GM12878 (cell line): ENCODE measurements around the gene DZANK1. TPM values are rescaled to one million over a fixed set of nuclear protein-coding genes. Genes with fewer than 3 reads are reported as not detected.
"Not testable (repeated sequence)": the region's sequence is repeated elsewhere in the genome, so short reads cannot be mapped to it uniquely, and the experiment has no call there.

Experiments
- ATAC-seq: fragments of 200-7000 bp; cut with Tn5 transposase; 3 replicates; pipeline ENCODE4 v1.9.1; 2020; ENCODE audit warnings: mild to moderate bottlenecking, moderate library complexity
- BruUV-seq: library from RNA; stranded (reverse); fragments of 400-500 nt; replicated peaks from 2 replicates; lab custom pipeline; 2021; lab: Mats Ljungman, UMichigan
- CTCF ChIA-PET: fragments of 300-600 bp; sonication (Branson Sonifier 250); formaldehyde crosslinking; extraction: SDS; loops from one replicate; lab custom pipeline; 2021; ENCODE audit warnings: inconsistent platforms; lab: Yijun Ruan, JAX
- POLR2A ChIA-PET: fragments of 350-600 bp; formaldehyde crosslinking; extraction: SDS; loops from one replicate; lab custom pipeline; 2021; ENCODE audit warnings: inconsistent platforms; lab: Charles Lee
- RAD21 ChIA-PET: fragments of 300-600 bp; sonication (Branson Sonifier 250); formaldehyde crosslinking; loops from one replicate; lab custom pipeline; 2023; ENCODE audit warnings: antibody characterized with exemption; ENCODE audit not compliant: unreplicated experiment; lab: Charles Lee
- SMC1A ChIA-PET: fragments of 300-600 bp; sonication (Branson Sonifier 250); formaldehyde crosslinking; loops from one replicate; lab custom pipeline; 2023; ENCODE audit not compliant: unreplicated experiment, uncharacterized antibody; lab: Charles Lee
- DNase-seq: peaks from one replicate; pipeline ENCODE4 v3.0.0-alpha.2; 2011; ENCODE audit warnings: low read depth, low spot score
- FAIRE-seq: peaks from 3 replicates; lab custom pipeline; 2011; peaks lifted over from hg19 to GRCh38; lab: Jason Lieb, UNC
- H2AFZ ChIP-seq: 2 replicates; pipeline ENCODE4 v1.6.0; 2011; ENCODE audit warnings: low read depth, low read length, control low read depth; ENCODE audit not compliant: control insufficient read depth
- H3K27ac ChIP-seq: 2 replicates; pipeline ENCODE4 v1.5.1; 2011; ENCODE audit warnings: control low read depth; ENCODE audit not compliant: control insufficient read depth, insufficient read depth
- H3K27me3 ChIP-seq, 2 experiments: replicated peaks in 1 of 2; 2 replicates each; pipeline versions ENCODE4 v1.6.0 to v1.6.1; 2011; ENCODE audit warnings: low read length in 1 of 2; ENCODE audit not compliant: control insufficient read depth in 2 of 2, insufficient read depth in 2 of 2
- H3K36me3 ChIP-seq, 2 experiments: 2 replicates each; pipeline ENCODE4 v1.5.1; 2011; ENCODE audit warnings: low read length in 1 of 2; ENCODE audit not compliant: control insufficient read depth in 2 of 2, insufficient read depth in 2 of 2
- H3K4me1 ChIP-seq: 2 replicates; pipeline ENCODE4 v1.6.1; 2011; ENCODE audit warnings: mild to moderate bottlenecking, low read length, moderate library complexity, mixed read lengths; ENCODE audit not compliant: control insufficient read depth, insufficient read depth
- H3K4me2 ChIP-seq: 2 replicates; pipeline ENCODE4 v1.6.0; 2011; ENCODE audit warnings: control low read depth; ENCODE audit not compliant: control insufficient read depth, insufficient read depth
- H3K4me3 ChIP-seq: fragments of 200-600 bp; sonication (generic); 2 replicates; pipeline ENCODE4 v1.5.1; 2016
- H3K79me2 ChIP-seq: 2 replicates; pipeline ENCODE4 v1.6.0; 2011; ENCODE audit warnings: low read length; ENCODE audit not compliant: control insufficient read depth, insufficient read depth
- H3K9ac ChIP-seq: 2 replicates; pipeline ENCODE4 v1.8.0; 2011; ENCODE audit warnings: low read length, control low read depth, mixed read lengths; ENCODE audit not compliant: control insufficient read depth, insufficient read depth
- H3K9me3 ChIP-seq: replicated peaks from 3 replicates; pipeline ENCODE4 v1.5.1; 2011; ENCODE audit warnings: mild to moderate bottlenecking, low read length; ENCODE audit not compliant: control insufficient read depth, insufficient read depth
- H4K20me1 ChIP-seq: 2 replicates; pipeline ENCODE4 v1.6.0; 2011; ENCODE audit not compliant: control insufficient read depth, insufficient read depth
- BACH1 ChIP-seq: fragments of 450-650 bp; IDR thresholded peaks from 2 replicates; pipeline ENCODE4 v1.6.1; 2017; ENCODE audit warnings: mild to moderate bottlenecking, borderline replicate concordance
- CEBPB ChIP-seq, 2 experiments: fragments of 150-350 bp in 1 of 2; IDR thresholded peaks; 2 replicates each; pipeline ENCODE4 v1.6.1; 2012 to 2014; ENCODE audit warnings: low read depth in 2 of 2, low read length in 2 of 2, borderline replicate concordance in 1 of 2, inconsistent platforms in 1 of 2
- FOXM1 ChIP-seq: IDR thresholded peaks from 2 replicates; pipeline ENCODE4 v1.6.1; 2012; ENCODE audit warnings: low read depth, mild to moderate bottlenecking, inconsistent platforms, low read length, moderate library complexity
- HDAC6 ChIP-seq: fragments of 200-600 bp; sonication (generic); IDR thresholded peaks from one replicate; pipeline ENCODE4 v1.8.0; 2017; ENCODE audit warnings: antibody characterized with exemption; ENCODE audit not compliant: unreplicated experiment
- IKZF1 ChIP-seq: fragments of 450-650 bp; conservative IDR thresholded peaks from 2 replicates; pipeline ENCODE4 v1.6.1; 2017; ENCODE audit warnings: antibody characterized with exemption, mild to moderate bottlenecking
- MYB ChIP-seq: fragments of 150-350 bp; IDR thresholded peaks from 2 replicates; pipeline ENCODE4 v1.6.1; 2014; ENCODE audit warnings: mild to moderate bottlenecking, low read depth, low read length, borderline replicate concordance
- NBN ChIP-seq: fragments of 450-650 bp; IDR thresholded peaks from 2 replicates; pipeline ENCODE4 v1.6.1; 2016
- ZNF217 ChIP-seq: fragments of 450-650 bp; IDR thresholded peaks from 2 replicates; pipeline ENCODE4 v1.6.1; 2017; ENCODE audit warnings: antibody characterized with exemption, mild to moderate bottlenecking
- WGBS: methylation state at CpG from one replicate; pipeline ENCODE4 v1.1.6; 2016; ENCODE audit warnings: low lambda C conversion rate; ENCODE audit not compliant: insufficient replicate concordance, insufficient coverage; ENCODE audit errors: missing lambda C conversion rate; 5-methylcytosine and 5-hydroxymethylcytosine counted together
- in situ Hi-C: fragments of 300-500 bp; cut with MboI; formaldehyde crosslinking; loops from 9 replicates; pipeline ENCODE4 v1.14.3; 2018; ENCODE audit warnings: mixed read lengths
- intact Hi-C: fragments of 100-400 bp; cut with micrococcal nuclease; formaldehyde crosslinking; loops from one replicate; pipeline ENCODE4 v1.14.2; 2022; ENCODE audit not compliant: unreplicated experiment
- polyA plus RNA-seq, 11 experiments: library from polyadenylated mRNA; depleted of rRNA in 4 of 11; unstranded in 6 of 11; stranded (reverse) in 5 of 11; fragments of >200 nt; fragmentation: Nextera tagmentation in 4 of 11; fragmentation: Illumina TruSeq in 1 of 11; extraction: Ambion mirVana in 4 of 11; extraction: Trizol in 1 of 11; gene quantifications; 1 replicate in 1 of 11; 2 replicates in 10 of 11; pipeline versions ENCODE4 v1.2.1 to v1.2.3, GENCODE V29; 2011 to 2016; ENCODE audit warnings: inconsistent platforms in 2 of 11, missing spikeins in 2 of 11, low read depth in 1 of 11
- total RNA-seq, 4 experiments: library from RNA; depleted of rRNA in 3 of 4; stranded (reverse); fragments of >200 nt in 3 of 4; fragmentation: Illumina TruSeq in 1 of 4; extraction: Trizol in 1 of 4; gene quantifications; 2 replicates each; pipeline versions ENCODE4 v1.2.1 to v1.2.3, GENCODE V29; 2013 to 2021
- TF ChIP-seq, protein P1 (sequence below): fragments of 450-650 bp; IDR thresholded peaks from 2 replicates; pipeline ENCODE4 v1.6.1; 2016; ENCODE audit warnings: mild to moderate bottlenecking

Gene DZANK1
- total and polyA plus RNA-seq, 10 of the 15 experiments (the other 5 are each of a cell fraction or from before 2014, with no cell fraction given): 3.6 to 12.6 (median 6.5) TPM

DNA sequence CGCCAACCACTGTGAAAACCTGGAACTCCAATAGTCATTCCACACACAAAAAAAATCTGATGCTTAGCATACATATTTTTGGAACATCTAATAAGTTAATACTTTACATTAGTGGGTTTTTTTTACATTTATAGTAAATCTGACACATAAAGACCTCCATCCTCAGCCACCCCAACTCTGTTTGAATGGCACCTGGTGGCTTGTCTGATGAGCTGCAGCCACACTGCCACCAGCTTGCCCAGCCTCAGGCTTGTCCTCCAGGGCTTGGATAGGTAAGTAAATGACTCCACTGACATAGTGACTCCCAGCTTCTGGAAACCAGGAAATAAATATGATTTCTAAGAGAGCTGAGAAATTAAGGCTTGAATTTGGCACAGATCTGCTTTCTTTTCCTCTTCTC, 107.0 kb downstream of the DZANK1 start:
- CTCF ChIA-PET: no interaction called here
- no peaks in the 10 kb centered on the region for H3K36me3 ChIP-seq

GRCh38 chr20:18349749-18350148, 117.1 kb downstream of the DZANK1 start:
- H3K9me3 ChIP-seq, CTCF ChIA-PET, H3K4me2 ChIP-seq, ATAC-seq, H3K27ac ChIP-seq, H3K27me3 ChIP-seq, BruUV-seq, SMC1A ChIA-PET, H4K20me1 ChIP-seq, RAD21 ChIA-PET, intact Hi-C loops, H3K4me1 ChIP-seq, POLR2A ChIA-PET, H3K9ac ChIP-seq, DNase-seq, H2AFZ ChIP-seq, FAIRE-seq, in situ Hi-C loops, H3K4me3 ChIP-seq, H3K79me2 ChIP-seq, H3K36me3 ChIP-seq: not testable (repeated sequence)
- 29% methylated on average over 3 of the region's 3 CpGs for WGBS

More for the DNA sequence above, 107.0 kb downstream of the DZANK1 start:
- Histone ChIP-seq H4K20me1 (no peaks in the 10 kb centered on the region), H2AFZ (no peak overlapping the region), H3K27ac (no peak overlapping the region), H3K4me2 (no peak overlapping the region), H3K9ac (no peak overlapping the region), H3K4me1 (no peaks in the 10 kb centered on the region), H3K4me3 (no peak overlapping the region), H3K9me3 (no peaks in the 10 kb centered on the region), H3K79me2 (no peaks in the 10 kb centered on the region), H3K27me3 (no peaks in the 10 kb centered on the region; a peak in 1 of 4 replicates)
- in situ Hi-C loops: no loop called here
- no peak for FAIRE-seq
- no peak for ATAC-seq
- no TSS peak for BruUV-seq
- 27% methylated on average over 1 of the region's 1 CpG for WGBS
- TF ChIP-seq IKZF1: no peak
- no peak for TF ChIP-seq ZNF217
- TF ChIP-seq MYB: no peak
- no peak for TF ChIP-seq NBN
- TF ChIP-seq CEBPB (IDR thresholded peaks at IDR 0.05; ENCODE audit: borderline replicate concordance in 1 of 2, low read depth in 2 of 2, low read length in 2 of 2): no peak
- no peak for TF ChIP-seq HDAC6
- TF ChIP-seq, protein P1, sequence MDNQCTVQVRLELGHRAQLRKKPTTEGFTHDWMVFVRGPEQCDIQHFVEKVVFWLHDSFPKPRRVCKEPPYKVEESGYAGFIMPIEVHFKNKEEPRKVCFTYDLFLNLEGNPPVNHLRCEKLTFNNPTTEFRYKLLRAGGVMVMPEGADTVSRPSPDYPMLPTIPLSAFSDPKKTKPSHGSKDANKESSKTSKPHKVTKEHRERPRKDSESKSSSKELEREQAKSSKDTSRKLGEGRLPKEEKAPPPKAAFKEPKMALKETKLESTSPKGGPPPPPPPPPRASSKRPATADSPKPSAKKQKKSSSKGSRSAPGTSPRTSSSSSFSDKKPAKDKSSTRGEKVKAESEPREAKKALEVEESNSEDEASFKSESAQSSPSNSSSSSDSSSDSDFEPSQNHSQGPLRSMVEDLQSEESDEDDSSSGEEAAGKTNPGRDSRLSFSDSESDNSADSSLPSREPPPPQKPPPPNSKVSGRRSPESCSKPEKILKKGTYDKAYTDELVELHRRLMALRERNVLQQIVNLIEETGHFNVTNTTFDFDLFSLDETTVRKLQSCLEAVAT: no peak
- no peak for TF ChIP-seq BACH1
- TF ChIP-seq FOXM1: no peak
- ChIA-PET POLR2A (no interaction called here), SMC1A (interaction anchor here (0.9 kb wide), 1 partner anchor 19 kb away, joined by 3 read pairs; no protein-coding TSS in a partner anchor), RAD21 (no interaction called here)
- intact Hi-C loops: no loop called here
- DNase-seq: no peak
